ENCODE data around the gene SARDH.

DNA sequence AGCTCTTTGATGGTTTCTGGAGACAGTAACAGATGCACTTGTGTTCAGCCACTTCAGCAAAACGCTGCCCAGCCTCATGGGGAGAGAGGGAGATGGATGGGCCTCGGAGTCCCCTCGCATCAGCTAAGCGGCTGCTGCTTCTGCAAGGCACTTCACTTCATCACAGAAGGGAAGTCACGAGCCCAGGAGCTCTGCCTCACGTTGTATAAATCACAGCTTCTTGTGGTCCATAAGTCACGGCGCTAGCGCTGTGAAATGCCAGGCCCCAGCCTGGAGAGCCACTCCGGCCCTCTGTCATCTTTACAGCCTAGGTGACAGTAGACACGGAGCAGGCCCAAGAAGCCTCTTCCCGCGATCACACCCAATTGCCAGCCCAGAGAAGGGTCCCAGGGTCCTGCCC is 78.6 kb downstream of the SARDH start:
- no peak for TF ChIP-seq CTCF (IDR thresholded peaks at IDR 0.05)
- TF ChIP-seq POLR2A (IDR thresholded peaks at IDR 0.05): no peak

Data from heart left ventricle (tissue), 13 donors.